Spleen (tissue), 7 donors: ENCODE measurements around the gene TLR5.

ENCODE experiments used
- CTCF ChIP-seq, 11 experiments: fragments of 200-600 bp in 7 of 11; fragments of 450-650 bp in 4 of 11; sonication (generic) in 4 of 11; IDR thresholded peaks in 8 of 11; conservative IDR thresholded peaks in 3 of 11; 1 replicate in 7 of 11; 2 replicates in 4 of 11; pipeline versions ENCODE4 v1.4.0 to v1.8.0; 2016 to 2021; ENCODE audit warnings: antibody characterized with exemption in 11 of 11, inconsistent platforms in 4 of 11, mild to moderate bottlenecking in 1 of 11
- POLR2A ChIP-seq, 3 donors: fragments of 450-650 bp; IDR thresholded peaks; one replicate each; pipeline ENCODE4 v1.5.1; 2017; ENCODE audit warnings: antibody characterized with exemption in 3 of 3, mild to moderate bottlenecking in 1 of 3
- donor health status: DM: no; HTN: no; CAD: no; lungs with moderate emphysema.
- donor health status: DM: no; HTN: no; CAD: no.
- donor health status: DM: no; HTN: no; CAD: no.

- TF ChIP-seq CTCF (IDR thresholded peaks at IDR 0.05 in 8 of 11, conservative IDR thresholded peaks at IDR 0.05 in 3 of 11) (no peak), POLR2A (IDR thresholded peaks at IDR 0.05) (no peak)
Measured at GRCh38 chr1:223074445-223075300, 68.4 kb downstream of the TLR5 start.
